Neural progenitor cell (in vitro differentiated cells): Measurements from ENCODE around the gene PIH1D2.

Experiments used
- CTCF ChIP-seq: fragments of 200-600 bp; sonication (generic); IDR thresholded peaks from 2 replicates; pipeline ENCODE4 v1.5.1; 2017; ENCODE audit warnings: antibody characterized with exemption, mild to moderate bottlenecking
- EZH2 ChIP-seq: fragments of 200-600 bp; sonication (generic); IDR thresholded peaks from 2 replicates; pipeline ENCODE4 v1.6.1; 2017; ENCODE audit warnings: antibody characterized with exemption, mild to moderate bottlenecking, moderate library complexity
- EZH2phosphoT487 ChIP-seq: fragments of 200-600 bp; sonication (generic); IDR thresholded peaks from 2 replicates; pipeline ENCODE4 v1.6.1; 2017; ENCODE audit warnings: antibody characterized with exemption

DNA sequence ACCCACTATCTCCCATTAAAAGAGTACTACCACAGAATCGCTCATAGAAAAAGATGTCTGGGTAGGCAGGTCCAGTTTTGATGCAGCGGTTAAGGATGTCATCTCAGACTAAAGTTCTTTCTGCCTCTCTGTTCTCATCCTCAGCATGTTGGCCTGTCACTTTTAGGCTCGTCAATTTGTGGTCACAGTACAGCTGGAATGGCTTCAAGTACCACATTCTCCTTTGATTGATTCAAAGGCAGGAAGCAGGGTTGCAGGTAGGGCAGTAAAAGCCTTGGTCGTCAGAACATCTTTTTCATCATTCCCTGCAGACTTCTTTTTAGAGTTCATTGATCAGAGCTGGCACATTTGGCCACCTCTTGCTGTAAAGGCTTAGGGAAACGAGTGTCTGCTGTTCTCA is 41.6 kb upstream of the PIH1D2 start:
- no peak for TF ChIP-seq CTCF
- TF ChIP-seq EZH2phosphoT487: no peak
- no peak for TF ChIP-seq EZH2
